SU-DHL-6 (cell line): Measurements from ENCODE around the gene AKAP12.

ENCODE experiments used
- H2AFZ ChIP-seq: fragments of 200-600 bp; sonication (generic); 2 replicates; pipeline ENCODE4 v1.6.1; 2014; ENCODE audit warnings: low read depth, mild to moderate bottlenecking, moderate library complexity, mixed read lengths, antibody characterized with exemption, low read length; ENCODE audit not compliant: severe bottlenecking
- H3F3A ChIP-seq: fragments of 200-600 bp; shearing (Covaris generic); 2 replicates; pipeline ENCODE4 v1.6.0; 2016; ENCODE audit warnings: antibody characterized with exemption, mild to moderate bottlenecking; ENCODE audit not compliant: insufficient read depth
- H3K27ac ChIP-seq: fragments of 200-600 bp; sonication (generic); 2 replicates; pipeline ENCODE4 v1.5.1; 2016; ENCODE audit warnings: low read depth, mild to moderate bottlenecking, low read length, moderate library complexity, mixed read lengths
- H3K27me3 ChIP-seq: fragments of 200-600 bp; sonication (generic), shearing (Covaris generic); 2 replicates; pipeline ENCODE4 v1.6.0; 2014; ENCODE audit warnings: mild to moderate bottlenecking, low read length
- H3K36me3 ChIP-seq: fragments of 200-600 bp; sonication (generic); 2 replicates; pipeline ENCODE4 v1.6.1; 2014; ENCODE audit warnings: mild to moderate bottlenecking, low read length, mixed read lengths
- H3K4me2 ChIP-seq: fragments of 300-600, 200-600 bp; shearing (Covaris generic), sonication (generic); 2 replicates; pipeline ENCODE4 v1.6.0; 2014; ENCODE audit warnings: low read length, low read depth, mild to moderate bottlenecking; ENCODE audit not compliant: poor library complexity, severe bottlenecking
- H3K4me3 ChIP-seq: fragments of 200-600 bp; sonication (generic); 2 replicates; pipeline ENCODE4 v1.5.1; 2014; ENCODE audit warnings: antibody characterized with exemption, low read length, mild to moderate bottlenecking, mixed read lengths; ENCODE audit not compliant: insufficient read depth, poor library complexity, severe bottlenecking
- H3K79me2 ChIP-seq: fragments of 200-600 bp; sonication (generic); 2 replicates; pipeline ENCODE4 v1.6.1; 2014; ENCODE audit warnings: mild to moderate bottlenecking, low read length, moderate library complexity; ENCODE audit not compliant: insufficient read depth
- H3K9ac ChIP-seq: fragments of 200-600 bp; sonication (generic); 2 replicates; pipeline ENCODE4 v1.7.0; 2014; ENCODE audit warnings: mild to moderate bottlenecking, low read length
- H3K9me2 ChIP-seq: fragments of 200-600 bp; sonication (generic); replicated peaks from 2 replicates; pipeline ENCODE4 v1.6.1; 2014; ENCODE audit warnings: low read length; ENCODE audit not compliant: insufficient read depth
- H3K9me3 ChIP-seq: fragments of 200-600 bp; sonication (generic); 2 replicates; pipeline ENCODE4 v1.6.1; 2014; ENCODE audit warnings: low read length, mixed read lengths; ENCODE audit not compliant: insufficient read depth
- H4K20me1 ChIP-seq: fragments of 200-600 bp; sonication (generic); 2 replicates; pipeline ENCODE4 v1.6.1; 2014; ENCODE audit warnings: low read depth, mild to moderate bottlenecking, antibody characterized with exemption, low read length, moderate library complexity, mixed read lengths
- CTCF ChIP-seq: fragments of 200-600 bp; sonication (generic); IDR thresholded peaks from one replicate; pipeline ENCODE4 v1.5.1; 2017; ENCODE audit warnings: antibody characterized with exemption, mild to moderate bottlenecking, low read length, moderate library complexity; ENCODE audit not compliant: insufficient read depth, poor library complexity, severe bottlenecking
- EZH2phosphoT487 ChIP-seq: fragments of 200-600 bp; sonication (generic), shearing (Covaris generic); conservative IDR thresholded peaks from 2 replicates; pipeline ENCODE4 v1.6.1; 2018; ENCODE audit warnings: mild to moderate bottlenecking, antibody characterized with exemption, low read length, moderate library complexity, mixed read lengths

Gene AKAP12

GRCh38 chr6:151199991-151200390, 39.8 kb upstream of the AKAP12 start:
- Histone ChIP-seq H2AFZ (no peak overlapping the region), H3K79me2 (no peaks in the 10 kb centered on the region), H4K20me1 (no peaks in the 10 kb centered on the region), H3K36me3 (no peaks in the 10 kb centered on the region), H3K27me3 (no peaks in the 10 kb centered on the region), H3K9ac (no peak overlapping the region), H3K4me3 (no peak overlapping the region), H3K9me3 (no peaks in the 10 kb centered on the region), H3F3A (no peaks in the 10 kb centered on the region), H3K4me2 (no peak overlapping the region), H3K27ac (no peak overlapping the region), H3K9me2 (no peaks in the 10 kb centered on the region)
- no peak for TF ChIP-seq CTCF
- TF ChIP-seq EZH2phosphoT487 = no peak

- Histone ChIP-seq H3F3A (no peaks in the 10 kb centered on the region), H3K27ac (no peak overlapping the region), H3K9ac (no peak overlapping the region), H3K27me3 (no peaks in the 10 kb centered on the region), H3K4me2 (no peak overlapping the region), H3K9me3 (no peaks in the 10 kb centered on the region), H2AFZ (no peak overlapping the region), H4K20me1 (no peaks in the 10 kb centered on the region), H3K9me2 (no peaks in the 10 kb centered on the region), H3K4me3 (no peak overlapping the region), H3K79me2 (no peaks in the 10 kb centered on the region), H3K36me3 (no peaks in the 10 kb centered on the region)
- no peak for TF ChIP-seq EZH2phosphoT487
- TF ChIP-seq CTCF = no peak
These were observed 33.8 kb upstream of the AKAP12 start for GRCh38 chr6:151205721-151206600.

GRCh38 chr6:151207674-151208073, 32.1 kb upstream of the AKAP12 start:
- H3F3A ChIP-seq = no peaks in the 10 kb centered on the region
- H3K36me3 ChIP-seq = no peaks in the 10 kb centered on the region
- H3K4me3 ChIP-seq = no peak overlapping the region
- no peaks in the 10 kb centered on the region for H3K27me3 ChIP-seq
- H4K20me1 ChIP-seq = no peaks in the 10 kb centered on the region
- no peaks in the 10 kb centered on the region for H3K9me2 ChIP-seq
- TF ChIP-seq EZH2phosphoT487 = no peak
- no peaks in the 10 kb centered on the region for H3K9me3 ChIP-seq
- H3K4me2 ChIP-seq = no peak overlapping the region
- no peaks in the 10 kb centered on the region for H3K79me2 ChIP-seq
- H2AFZ ChIP-seq = no peak overlapping the region
- H3K9ac ChIP-seq = no peak overlapping the region
- no peak overlapping the region for H3K27ac ChIP-seq

- Histone ChIP-seq H3K9me2 (no peaks in the 10 kb centered on the region), H3F3A (no peaks in the 10 kb centered on the region), H3K27me3 (no peaks in the 10 kb centered on the region), H3K9me3 (no peaks in the 10 kb centered on the region), H3K27ac (no peak overlapping the region), H4K20me1 (no peaks in the 10 kb centered on the region), H3K79me2 (no peaks in the 10 kb centered on the region), H2AFZ (no peak overlapping the region), H3K4me3 (no peak overlapping the region), H3K9ac (no peak overlapping the region), H3K4me2 (no peak overlapping the region), H3K36me3 (no peaks in the 10 kb centered on the region)
- TF ChIP-seq EZH2phosphoT487 (no peak), CTCF (no peak)
These were observed 30.5 kb upstream of the AKAP12 start for GRCh38 chr6:151209071-151209831.
